ENCODE measurements around the gene ADCY9. TPM values are rescaled to one million over a fixed set of nuclear protein-coding genes. Genes with fewer than 3 reads are reported as not detected.

The ADCY9 gene
- total RNA-seq, 1 donor from 2014 or later, result 6.9 TPM

DNA sequence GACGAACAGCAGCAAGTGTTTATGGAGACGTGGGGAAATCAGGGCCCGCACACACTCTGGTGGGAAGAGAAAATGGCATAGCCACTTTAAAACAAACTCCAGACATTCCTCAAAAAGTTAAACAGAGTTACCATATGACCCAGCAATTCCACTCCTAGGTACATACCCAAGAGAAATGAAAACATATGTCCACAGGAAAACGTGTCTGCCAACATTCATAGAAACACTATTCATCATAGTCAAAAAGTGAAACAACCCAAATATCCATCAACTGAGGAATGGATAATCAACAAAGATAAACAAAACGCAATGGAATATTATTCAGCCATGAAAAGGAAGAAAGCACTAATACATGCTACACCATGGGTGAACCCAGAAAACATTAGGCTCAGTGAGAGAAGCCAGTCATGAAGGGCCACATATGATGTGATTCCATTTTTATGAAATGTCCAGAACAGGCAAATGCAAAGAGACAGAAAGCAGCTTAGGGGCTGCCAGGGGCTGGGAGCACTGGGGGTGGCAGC is 32.8 kb downstream of the ADCY9 start:
- peaks cover 2% of the 10 kb centered on the region for H3K36me3 Mint-ChIP-seq (ENCODE audit: insufficient read depth)
- H3K4me3 Mint-ChIP-seq (ENCODE audit: low read depth), result no peak overlapping the region
- no peaks in the 10 kb centered on the region for H3K4me1 Mint-ChIP-seq (ENCODE audit: low read depth)
- H3K9me3 Mint-ChIP-seq (ENCODE audit: low read depth), result peaks cover 7% of the 10 kb centered on the region
- peaks cover 6% of the 10 kb centered on the region for H3K27me3 Mint-ChIP-seq
- H3K27ac Mint-ChIP-seq, result no peak overlapping the region
- TF ChIP-seq, protein P1, sequence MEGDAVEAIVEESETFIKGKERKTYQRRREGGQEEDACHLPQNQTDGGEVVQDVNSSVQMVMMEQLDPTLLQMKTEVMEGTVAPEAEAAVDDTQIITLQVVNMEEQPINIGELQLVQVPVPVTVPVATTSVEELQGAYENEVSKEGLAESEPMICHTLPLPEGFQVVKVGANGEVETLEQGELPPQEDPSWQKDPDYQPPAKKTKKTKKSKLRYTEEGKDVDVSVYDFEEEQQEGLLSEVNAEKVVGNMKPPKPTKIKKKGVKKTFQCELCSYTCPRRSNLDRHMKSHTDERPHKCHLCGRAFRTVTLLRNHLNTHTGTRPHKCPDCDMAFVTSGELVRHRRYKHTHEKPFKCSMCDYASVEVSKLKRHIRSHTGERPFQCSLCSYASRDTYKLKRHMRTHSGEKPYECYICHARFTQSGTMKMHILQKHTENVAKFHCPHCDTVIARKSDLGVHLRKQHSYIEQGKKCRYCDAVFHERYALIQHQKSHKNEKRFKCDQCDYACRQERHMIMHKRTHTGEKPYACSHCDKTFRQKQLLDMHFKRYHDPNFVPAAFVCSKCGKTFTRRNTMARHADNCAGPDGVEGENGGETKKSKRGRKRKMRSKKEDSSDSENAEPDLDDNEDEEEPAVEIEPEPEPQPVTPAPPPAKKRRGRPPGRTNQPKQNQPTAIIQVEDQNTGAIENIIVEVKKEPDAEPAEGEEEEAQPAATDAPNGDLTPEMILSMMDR (IDR thresholded peaks at IDR 0.05; ENCODE audit: unreplicated experiment), result no peak
- no peak for DNase-seq (ENCODE audit: low spot score, unreplicated experiment)

- TF ChIP-seq, protein P1 (IDR thresholded peaks at IDR 0.05; ENCODE audit: unreplicated experiment), result no peak
- Mint-ChIP-seq H3K9me3 (ENCODE audit: low read depth) (peaks cover 7% of the 10 kb centered on the region), H3K4me3 (ENCODE audit: low read depth) (no peak overlapping the region), H3K36me3 (ENCODE audit: insufficient read depth) (peaks cover 2% of the 10 kb centered on the region), H3K27me3 (peaks cover 6% of the 10 kb centered on the region), H3K27ac (no peak overlapping the region), H3K4me1 (ENCODE audit: low read depth) (no peaks in the 10 kb centered on the region)
- no peak for DNase-seq (ENCODE audit: low spot score, unreplicated experiment)
These were observed 33.7 kb downstream of the ADCY9 start for GRCh38 chr16:4082474-4083044.

DNA sequence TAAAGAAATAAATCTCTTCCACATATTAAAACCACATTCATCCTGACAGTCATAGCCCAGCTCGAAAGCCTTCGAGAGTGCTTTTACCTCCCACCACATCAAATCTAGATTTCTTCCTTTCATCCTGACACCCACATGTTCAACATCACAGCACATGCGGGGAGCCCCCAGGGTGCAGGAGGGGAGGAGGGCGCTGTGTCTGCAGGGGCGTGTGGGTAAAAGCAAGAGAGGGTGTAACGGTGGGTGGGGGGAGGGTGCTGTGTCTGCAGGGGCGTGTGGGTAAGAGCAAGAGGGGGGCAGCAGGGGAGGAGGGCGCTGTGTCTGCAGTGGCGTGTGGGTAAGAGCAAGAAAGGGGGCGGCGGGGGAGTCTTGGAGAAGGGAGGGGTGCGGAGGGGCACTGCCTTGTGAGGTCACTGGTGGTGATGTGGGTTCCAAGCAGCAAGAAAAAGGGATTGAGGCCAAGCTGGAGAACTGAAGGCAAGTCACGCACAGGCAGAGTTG is 34.7 kb downstream of the ADCY9 start:
- no peak overlapping the region for H3K4me3 Mint-ChIP-seq (ENCODE audit: low read depth)
- DNase-seq (ENCODE audit: low spot score, unreplicated experiment), result no peak
- H3K9me3 Mint-ChIP-seq (ENCODE audit: low read depth), result peaks cover 7% of the 10 kb centered on the region
- no peak overlapping the region for H3K27ac Mint-ChIP-seq
- TF ChIP-seq, protein P1 (IDR thresholded peaks at IDR 0.05; ENCODE audit: unreplicated experiment), result no peak
- peaks cover 4% of the 10 kb centered on the region for H3K27me3 Mint-ChIP-seq
- H3K4me1 Mint-ChIP-seq (ENCODE audit: low read depth), result no peaks in the 10 kb centered on the region
- H3K36me3 Mint-ChIP-seq (ENCODE audit: insufficient read depth), result peaks cover 2% of the 10 kb centered on the region

- Mint-ChIP-seq H3K36me3 (ENCODE audit: insufficient read depth) (peaks cover 2% of the 10 kb centered on the region), H3K4me3 (ENCODE audit: low read depth) (no peak overlapping the region), H3K27me3 (peaks cover 4% of the 10 kb centered on the region), H3K9me3 (ENCODE audit: low read depth) (peaks cover 7% of the 10 kb centered on the region), H3K4me1 (ENCODE audit: low read depth) (no peaks in the 10 kb centered on the region), H3K27ac (no peak overlapping the region)
- no peak for DNase-seq (ENCODE audit: low spot score, unreplicated experiment)
- TF ChIP-seq, protein P1 (IDR thresholded peaks at IDR 0.05; ENCODE audit: unreplicated experiment), result no peak
These were observed 35.2 kb downstream of the ADCY9 start for GRCh38 chr16:4081047-4081446.

- no peak overlapping the region for H3K27ac Mint-ChIP-seq
- no peak for DNase-seq (ENCODE audit: low spot score, unreplicated experiment)
- H3K36me3 Mint-ChIP-seq (ENCODE audit: insufficient read depth), result no peaks in the 10 kb centered on the region
- H3K4me1 Mint-ChIP-seq (ENCODE audit: low read depth), result no peaks in the 10 kb centered on the region
- TF ChIP-seq, protein P1 (IDR thresholded peaks at IDR 0.05; ENCODE audit: unreplicated experiment), result no peak
- peaks cover 3% of the 10 kb centered on the region for H3K9me3 Mint-ChIP-seq (ENCODE audit: low read depth)
- no peak overlapping the region for H3K4me3 Mint-ChIP-seq (ENCODE audit: low read depth)
- H3K27me3 Mint-ChIP-seq, result peaks cover 7% of the 10 kb centered on the region
These were observed 39.0 kb downstream of the ADCY9 start for GRCh38 chr16:4077174-4077649.
